ENCODE results near the gene MPPED1.
A peak's percentile ranks its signal among the peaks of the same experiment; 100 is the strongest.

MPPED1 gene

DNA sequence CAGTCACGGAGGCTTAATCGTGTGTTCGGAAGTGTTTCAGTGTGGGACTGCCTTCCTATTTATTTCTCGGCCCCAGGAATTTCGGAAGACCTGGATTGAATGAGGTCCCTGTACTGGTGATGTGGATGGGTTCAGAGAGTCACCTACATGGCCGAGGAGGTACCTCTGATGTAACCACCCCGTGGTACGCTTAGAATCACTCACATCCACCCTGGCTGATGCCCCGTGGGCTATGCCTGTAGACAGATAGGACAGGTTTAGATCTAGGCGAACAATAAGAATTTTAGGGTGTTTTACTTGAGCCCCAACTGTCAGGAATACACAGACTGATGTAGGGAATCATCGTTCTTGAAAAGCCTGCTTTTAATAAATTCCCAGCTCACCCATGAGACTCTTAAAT lies 2.0 kb downstream of the MPPED1 start:
- TF ChIP-seq, protein P1, sequence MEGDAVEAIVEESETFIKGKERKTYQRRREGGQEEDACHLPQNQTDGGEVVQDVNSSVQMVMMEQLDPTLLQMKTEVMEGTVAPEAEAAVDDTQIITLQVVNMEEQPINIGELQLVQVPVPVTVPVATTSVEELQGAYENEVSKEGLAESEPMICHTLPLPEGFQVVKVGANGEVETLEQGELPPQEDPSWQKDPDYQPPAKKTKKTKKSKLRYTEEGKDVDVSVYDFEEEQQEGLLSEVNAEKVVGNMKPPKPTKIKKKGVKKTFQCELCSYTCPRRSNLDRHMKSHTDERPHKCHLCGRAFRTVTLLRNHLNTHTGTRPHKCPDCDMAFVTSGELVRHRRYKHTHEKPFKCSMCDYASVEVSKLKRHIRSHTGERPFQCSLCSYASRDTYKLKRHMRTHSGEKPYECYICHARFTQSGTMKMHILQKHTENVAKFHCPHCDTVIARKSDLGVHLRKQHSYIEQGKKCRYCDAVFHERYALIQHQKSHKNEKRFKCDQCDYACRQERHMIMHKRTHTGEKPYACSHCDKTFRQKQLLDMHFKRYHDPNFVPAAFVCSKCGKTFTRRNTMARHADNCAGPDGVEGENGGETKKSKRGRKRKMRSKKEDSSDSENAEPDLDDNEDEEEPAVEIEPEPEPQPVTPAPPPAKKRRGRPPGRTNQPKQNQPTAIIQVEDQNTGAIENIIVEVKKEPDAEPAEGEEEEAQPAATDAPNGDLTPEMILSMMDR (IDR thresholded peaks at IDR 0.05; ENCODE audit: low read depth, low read length), result no peak

DNA sequence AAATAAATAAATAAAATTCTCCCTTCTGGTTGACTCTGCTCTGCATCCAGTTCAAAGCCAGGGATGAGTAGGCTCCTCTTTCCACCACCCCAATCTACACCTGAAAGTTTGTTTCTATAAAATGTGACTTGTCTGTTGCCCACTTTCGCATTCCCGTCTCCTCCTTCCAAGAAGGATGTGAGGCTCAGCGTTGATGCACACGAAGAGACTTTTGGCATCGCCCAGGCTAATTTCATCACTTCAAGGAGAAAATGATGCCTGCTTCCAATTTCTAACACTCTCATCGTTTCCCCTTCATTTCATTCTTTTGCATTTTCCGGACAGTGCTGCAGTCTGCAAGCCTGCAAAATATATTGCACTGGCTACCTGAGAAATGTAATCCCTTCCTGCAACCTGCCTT lies 3.9 kb downstream of the MPPED1 start:
- Histone ChIP-seq H3K27ac (no peak overlapping the region), H3K27me3 (ENCODE audit: insufficient read depth, low read depth, severe bottlenecking) (no peaks in the 10 kb centered on the region), H3K9me3 (ENCODE audit: severe bottlenecking) (no peaks in the 10 kb centered on the region), H3K4me3 (ENCODE audit: low read depth, low read length) (no peak overlapping the region), H3K36me3 (no peaks in the 10 kb centered on the region)
- TF ChIP-seq, protein P1 (IDR thresholded peaks at IDR 0.05; ENCODE audit: low read depth, low read length), result no peak
- no peak for DNase-seq

More for the DNA sequence above, 2.0 kb downstream of the MPPED1 start:
- H3K4me3 ChIP-seq (ENCODE audit: low read depth, low read length), result no peak overlapping the region
- H3K27ac ChIP-seq, result no peak overlapping the region
- no peaks in the 10 kb centered on the region for H3K9me3 ChIP-seq (ENCODE audit: severe bottlenecking)
- no peak for DNase-seq
- H3K36me3 ChIP-seq, result no peaks in the 10 kb centered on the region
- no peaks in the 10 kb centered on the region for H3K27me3 ChIP-seq (ENCODE audit: insufficient read depth, low read depth, severe bottlenecking)

DNA sequence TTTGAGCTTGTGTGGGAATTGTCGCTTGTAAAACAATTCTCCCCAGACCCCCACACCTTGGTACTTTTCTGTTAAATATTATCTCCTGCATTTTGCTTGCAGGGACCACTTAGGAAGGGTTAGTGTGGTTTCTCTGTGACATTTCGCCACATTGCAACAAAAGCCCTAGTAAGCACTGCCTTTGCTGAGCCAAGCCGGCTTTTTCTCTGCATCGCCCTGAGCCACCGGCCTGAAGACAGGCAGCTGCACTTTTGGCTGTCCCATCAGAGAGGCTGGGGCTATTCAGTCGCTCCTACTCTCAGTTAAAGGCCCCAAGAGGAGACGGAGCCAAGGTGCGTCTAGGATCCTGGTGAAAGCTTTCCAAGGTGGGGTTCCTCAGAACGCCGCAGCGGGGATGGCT lies 5.7 kb downstream of the MPPED1 start:
- Histone ChIP-seq H3K9me3 (ENCODE audit: severe bottlenecking) (no peaks in the 10 kb centered on the region), H3K27me3 (ENCODE audit: insufficient read depth, low read depth, severe bottlenecking) (no peaks in the 10 kb centered on the region)
- no peak for DNase-seq

DNA sequence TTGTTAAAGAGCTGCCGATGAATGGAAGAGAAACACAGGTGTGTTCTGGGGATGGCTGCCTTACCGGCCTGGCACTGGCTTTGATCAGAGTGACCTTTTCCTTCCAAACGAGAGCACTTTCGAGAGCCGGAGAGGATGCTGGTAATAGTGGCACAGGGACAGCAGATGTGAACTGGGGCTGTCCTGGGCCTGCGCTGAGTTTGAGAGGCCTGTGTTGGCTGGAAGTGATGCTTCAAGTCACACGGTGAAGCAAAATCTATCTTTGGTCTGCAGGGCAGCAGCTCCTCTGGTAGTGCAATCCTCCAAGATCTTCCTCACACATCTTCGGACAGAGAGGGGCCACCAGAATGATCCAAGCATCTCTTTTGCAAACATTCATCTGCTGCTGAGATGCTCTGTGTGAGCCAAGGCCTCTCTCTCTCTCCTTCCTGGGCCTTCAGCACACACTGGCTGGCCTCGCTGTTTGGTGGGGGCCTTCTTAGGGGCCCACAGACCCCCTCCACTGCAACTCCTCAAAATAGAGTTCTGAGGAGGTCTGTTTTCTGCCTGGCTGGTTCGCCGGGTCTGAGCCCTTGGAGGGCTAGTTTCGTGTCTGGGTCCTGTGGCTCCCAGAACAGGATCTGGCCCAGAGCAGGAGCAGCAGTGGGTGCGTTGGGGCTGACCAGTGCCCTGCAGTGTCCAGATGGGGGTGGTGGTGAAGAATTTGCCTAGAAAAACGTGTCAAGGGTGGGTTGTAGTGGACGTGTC lies 6.4 kb downstream of the MPPED1 start:
- H3K27me3 ChIP-seq (ENCODE audit: insufficient read depth, low read depth, severe bottlenecking), result no peaks in the 10 kb centered on the region
- no peak for DNase-seq
- no peaks in the 10 kb centered on the region for H3K9me3 ChIP-seq (ENCODE audit: severe bottlenecking)
- TF ChIP-seq, protein P1 (IDR thresholded peaks at IDR 0.05; ENCODE audit: low read depth, low read length), result no peak
- H3K36me3 ChIP-seq, result no peaks in the 10 kb centered on the region
- no peak overlapping the region for H3K4me3 ChIP-seq (ENCODE audit: low read depth, low read length)
- H3K27ac ChIP-seq, result no peak overlapping the region

More for the DNA sequence above, 5.7 kb downstream of the MPPED1 start:
- Histone ChIP-seq H3K27ac (no peak overlapping the region), H3K36me3 (no peaks in the 10 kb centered on the region), H3K4me3 (ENCODE audit: low read depth, low read length) (no peak overlapping the region)
- TF ChIP-seq, protein P1 (IDR thresholded peaks at IDR 0.05; ENCODE audit: low read depth, low read length), result no peak

DNA sequence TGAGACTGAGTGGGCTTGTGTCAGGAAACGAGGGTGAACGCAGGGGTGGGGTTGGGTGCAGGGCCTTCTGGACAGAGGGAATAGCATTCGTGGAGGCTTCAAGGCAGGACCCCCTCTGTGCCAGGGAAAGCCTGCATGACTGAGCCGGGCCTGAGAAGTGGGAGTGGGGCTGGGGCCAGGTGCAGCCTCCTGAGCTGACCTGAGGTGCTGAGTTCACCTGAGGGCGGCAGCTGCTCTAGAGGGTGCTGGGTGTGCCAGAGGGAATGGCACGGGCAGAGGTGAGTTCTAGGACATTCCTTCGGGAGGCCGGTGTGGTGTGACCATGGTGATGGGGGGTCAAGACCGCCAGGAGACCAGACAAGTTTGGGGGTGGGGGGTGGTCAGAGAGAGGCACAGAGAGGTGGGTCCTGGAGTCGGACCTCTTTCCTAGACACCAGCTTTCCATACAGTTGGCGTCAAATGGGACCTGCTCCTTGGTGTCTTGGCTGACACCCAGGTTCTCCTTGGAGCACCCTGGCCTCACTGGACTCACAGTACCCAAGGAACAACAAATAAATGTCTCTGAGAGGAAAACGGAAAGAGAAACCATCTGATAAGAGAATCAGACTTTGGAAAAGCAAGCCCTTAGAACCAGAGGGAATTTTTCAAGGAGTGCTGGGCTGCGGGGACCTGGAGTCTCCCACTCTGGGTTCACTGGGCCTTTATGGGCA lies 7.7 kb downstream of the MPPED1 start:
- Histone ChIP-seq H3K4me3 (ENCODE audit: low read depth, low read length) (no peak overlapping the region), H3K36me3 (no peaks in the 10 kb centered on the region), H3K27me3 (ENCODE audit: insufficient read depth, low read depth, severe bottlenecking) (no peaks in the 10 kb centered on the region), H3K9me3 (ENCODE audit: severe bottlenecking) (no peaks in the 10 kb centered on the region), H3K27ac (no peak overlapping the region)
- peak; percentile 38 for DNase-seq
- TF ChIP-seq, protein P1 (IDR thresholded peaks at IDR 0.05; ENCODE audit: low read depth, low read length), result no peak

All from WERI-Rb-1 (cell line).